NCI-H1105 treated with DMSO at 0.1 percent for 48 hours (cell line): ENCODE data around the gene C6.

Experiments used
- DNase-seq: peaks from one replicate; lab custom pipeline; 2025; lab: John Stamatoyannopoulos, UW

Gene C6

DNA sequence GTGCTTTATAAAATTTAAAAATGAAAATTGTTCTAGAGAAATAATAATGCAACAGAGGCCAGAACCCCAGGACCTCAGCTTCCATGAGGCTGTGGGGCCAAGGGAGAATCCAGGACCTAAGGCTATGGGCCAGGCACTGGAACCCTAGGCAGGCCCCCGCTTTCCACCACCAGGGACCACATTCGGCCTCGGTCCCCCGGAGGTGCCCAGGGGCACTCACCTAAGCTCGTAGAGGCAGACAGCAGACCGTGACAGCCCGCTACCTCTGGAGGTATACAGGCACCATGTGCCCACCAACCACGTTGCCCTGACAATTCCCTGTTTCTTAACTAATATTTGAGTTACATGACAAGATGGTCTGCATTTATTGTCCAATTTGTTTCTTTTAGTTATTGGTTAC lies 92.7 kb downstream of the C6 start:
- no peak for DNase-seq

DNA sequence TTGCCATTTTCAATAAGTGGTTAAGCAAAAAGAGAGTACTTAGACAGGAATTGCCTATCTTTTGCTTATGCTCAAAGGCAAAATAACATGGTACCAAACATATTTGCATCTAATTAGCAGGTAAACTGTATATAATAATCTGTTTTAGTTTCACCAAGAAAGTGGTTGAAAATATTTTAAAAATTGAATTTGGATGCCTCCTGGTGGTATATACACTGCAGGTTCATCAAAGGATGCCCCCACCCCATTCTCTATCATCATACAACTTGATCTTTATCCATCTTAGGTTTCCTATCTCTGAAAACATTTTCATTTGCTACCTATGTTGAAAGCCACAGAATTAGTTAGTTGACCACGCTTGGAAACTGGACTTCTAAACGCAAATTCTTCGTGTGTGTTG lies 95.2 kb downstream of the C6 start:
- no peak for DNase-seq

DNA sequence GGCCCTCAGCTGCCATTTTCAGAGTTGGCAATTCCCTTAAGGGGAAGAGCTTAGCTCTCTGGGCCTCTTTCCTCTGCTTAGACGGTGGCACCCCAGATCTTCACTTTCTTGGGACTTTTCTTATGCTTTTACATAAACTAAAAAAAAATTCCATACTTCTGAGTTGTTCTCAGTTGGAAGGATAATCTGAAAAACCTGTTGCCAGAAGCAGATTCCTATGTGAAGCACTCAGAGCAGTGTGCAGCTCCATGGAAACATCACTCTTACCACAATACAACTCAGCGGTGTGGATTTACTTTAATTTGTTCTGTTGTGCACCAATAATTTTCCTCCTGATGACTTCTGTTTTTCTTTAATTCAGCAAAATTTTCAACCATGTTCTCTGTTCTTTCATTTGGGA lies 98.1 kb downstream of the C6 start:
- DNase-seq = no peak

DNA sequence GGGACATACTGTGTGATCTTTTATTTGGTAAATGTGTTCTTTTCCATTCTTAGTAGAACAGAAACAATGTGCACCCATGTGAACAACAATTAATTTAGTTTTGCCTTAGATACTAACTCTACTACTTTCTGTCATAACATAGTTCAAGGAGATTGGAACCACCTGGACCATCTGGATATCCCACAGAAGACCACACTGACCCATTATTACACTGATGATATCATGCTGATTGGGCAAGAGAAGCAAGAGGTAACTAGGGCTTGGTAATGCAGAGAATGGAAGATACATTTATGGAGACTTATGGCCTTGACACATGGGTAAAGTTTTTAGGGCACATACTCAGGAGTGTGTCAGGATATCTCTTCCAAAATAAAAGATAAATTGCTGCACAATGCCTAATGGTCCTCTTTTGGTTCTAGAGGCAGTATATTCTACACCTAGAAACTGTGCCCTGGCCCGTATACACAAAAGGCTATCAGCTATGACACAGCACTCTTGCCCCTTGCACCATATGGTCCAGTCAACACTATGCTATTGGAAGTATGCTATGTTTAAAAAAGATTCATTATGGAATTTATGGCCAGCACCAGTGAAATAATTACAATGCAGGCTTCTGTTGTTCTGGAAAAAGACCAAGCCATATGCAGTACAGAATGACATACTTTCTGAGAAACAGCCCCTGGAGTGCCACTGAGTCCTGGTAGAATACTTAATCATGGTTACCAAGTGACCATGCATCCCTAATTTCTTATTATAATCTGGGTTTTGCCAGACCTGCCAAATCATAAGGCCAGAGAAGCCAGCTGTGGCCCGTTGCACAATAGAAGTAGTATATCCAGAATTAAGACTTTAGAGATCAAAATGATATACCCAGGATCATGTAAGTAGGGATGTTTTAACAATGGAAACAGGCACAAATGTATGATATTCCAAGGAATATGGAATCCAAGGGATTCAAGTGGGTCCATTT lies 100.6 kb downstream of the C6 start:
- DNase-seq = no peak

DNA sequence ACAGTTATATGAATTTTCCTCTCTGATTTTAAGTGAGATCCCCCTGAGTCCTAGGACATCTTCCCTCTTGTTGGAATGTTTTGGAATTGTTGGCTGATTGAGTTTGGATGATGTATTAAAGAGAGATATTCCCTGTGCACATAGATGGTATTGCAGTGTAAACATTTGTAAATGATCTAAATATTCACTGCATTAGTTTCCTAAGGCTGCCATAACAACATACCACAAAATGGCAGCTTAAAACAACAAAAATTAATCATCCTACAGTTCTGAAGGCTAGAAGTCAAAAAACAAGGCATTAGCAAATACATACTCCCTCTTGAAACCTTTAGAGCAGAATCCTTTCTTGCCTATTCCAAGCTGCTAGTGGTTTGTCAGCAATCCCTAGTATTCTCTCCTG lies 104.1 kb downstream of the C6 start:
- DNase-seq = no peak

DNA sequence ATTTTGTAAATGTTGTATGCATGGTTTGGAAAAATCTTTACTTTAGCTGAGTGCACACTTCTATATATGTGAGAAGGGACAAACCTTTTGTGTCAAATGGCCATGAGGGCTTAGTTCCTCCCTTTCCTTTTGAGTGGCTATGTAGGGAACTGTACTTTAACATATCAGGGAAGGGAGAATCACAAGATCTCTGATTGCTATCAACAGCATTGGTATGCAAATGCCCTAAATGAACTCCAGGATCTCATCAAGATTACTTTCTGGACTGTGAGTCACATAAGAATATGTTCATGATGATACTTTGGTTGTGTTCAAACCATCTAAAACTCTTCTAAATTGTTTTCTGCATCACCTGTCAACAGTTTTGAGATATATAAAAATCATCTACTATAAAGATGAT lies 111.0 kb downstream of the C6 start:
- DNase-seq = no peak

DNA sequence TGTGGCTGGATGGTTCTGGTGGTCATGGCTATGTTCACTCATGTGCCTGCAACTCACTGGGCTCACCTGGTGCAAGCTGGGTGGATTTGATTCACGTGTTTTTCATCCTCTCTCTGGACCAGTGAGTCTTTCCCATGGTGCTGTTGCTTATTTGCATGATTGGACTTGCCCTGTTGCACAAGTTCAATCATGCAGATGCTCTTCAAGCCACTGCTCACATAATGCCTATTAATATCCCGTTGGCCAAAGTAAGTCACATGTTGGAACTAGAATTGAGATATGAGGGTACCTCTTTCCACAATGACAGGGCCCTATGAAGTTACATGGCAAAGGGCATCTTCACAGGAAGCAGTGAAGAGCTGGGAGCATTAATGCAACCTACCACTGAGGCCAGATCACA lies 115.7 kb downstream of the C6 start:
- no peak for DNase-seq

DNA sequence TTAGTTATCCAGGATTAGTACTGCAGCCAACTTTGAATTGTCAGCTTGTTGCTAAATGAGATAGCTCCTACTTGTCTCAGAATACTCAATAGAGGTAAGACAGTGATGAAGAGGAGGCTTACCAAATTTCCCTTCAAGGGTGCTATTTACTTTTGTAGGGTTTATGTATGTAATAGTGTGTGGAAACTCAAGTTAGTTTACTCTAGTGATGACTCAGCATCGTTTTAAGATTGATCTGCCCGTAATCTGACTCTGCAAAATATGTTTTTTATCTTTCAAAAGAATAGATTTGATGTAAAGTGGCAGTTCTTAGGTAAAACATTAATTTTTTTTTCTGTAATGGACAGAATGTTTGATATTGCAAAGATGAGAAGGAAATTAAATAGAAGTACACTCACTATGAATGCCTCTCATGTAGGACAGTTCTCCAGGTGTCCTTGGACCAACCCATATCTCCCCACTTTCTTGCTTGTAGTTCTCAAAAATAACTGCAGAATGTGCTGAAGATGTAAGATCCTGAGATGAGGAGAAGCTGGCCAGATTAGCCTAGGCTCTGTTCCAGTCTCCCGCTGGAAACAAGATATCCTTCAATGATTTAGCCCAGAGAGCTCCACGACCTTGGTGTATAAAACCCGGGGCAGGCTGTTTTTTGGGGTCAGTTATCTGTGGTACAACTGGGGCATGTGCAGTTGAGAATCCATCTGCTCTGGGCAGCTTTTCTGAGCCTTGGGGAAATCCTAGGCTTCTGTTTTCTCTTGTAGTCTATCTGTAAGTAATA lies 117.8 kb downstream of the C6 start:
- no peak for DNase-seq

DNA sequence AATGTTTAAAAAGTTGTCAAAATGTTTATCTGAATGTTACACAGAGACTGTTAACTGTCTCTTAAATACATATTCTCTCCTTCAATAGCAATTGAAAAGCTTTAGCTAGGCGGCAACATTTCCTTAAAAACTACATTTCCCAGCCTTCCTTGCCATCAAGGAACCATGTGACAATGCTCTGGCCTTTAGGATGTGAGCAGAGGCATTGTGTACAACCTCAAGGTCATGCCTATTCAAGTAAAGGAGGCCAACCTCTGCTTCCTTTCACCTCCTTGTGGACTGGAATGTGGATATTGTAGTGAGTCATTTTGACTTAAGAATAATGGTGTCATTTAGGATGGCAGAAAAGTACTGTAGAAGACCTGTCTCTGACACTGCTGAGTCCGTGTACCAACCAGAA lies 118.5 kb downstream of the C6 start:
- no peak for DNase-seq

DNA sequence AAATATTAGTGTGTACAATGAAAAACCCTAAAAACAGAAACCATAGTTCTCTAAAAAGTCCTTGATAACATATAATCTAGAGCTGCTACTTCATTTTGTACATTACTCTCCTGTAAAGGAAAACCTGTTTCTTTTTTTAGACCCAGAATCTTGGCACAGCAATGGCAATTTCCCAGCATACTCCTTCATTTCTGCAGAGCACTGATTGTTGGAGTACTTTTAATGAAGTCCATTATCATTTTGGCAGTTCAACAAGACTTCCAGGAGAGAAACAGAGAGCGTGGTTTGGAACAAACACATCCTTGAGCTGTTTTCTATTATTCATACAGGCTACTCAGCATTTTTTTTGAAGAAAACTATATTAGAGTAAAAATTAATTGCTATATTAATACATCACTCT lies 119.5 kb downstream of the C6 start:
- no peak for DNase-seq
